HEK293 (cell line): ENCODE data around the gene DDX20.
A peak's percentile ranks its signal among the peaks of the same experiment; 100 is the strongest.

Source experiments
- BCL11A ChIP-seq: fragments of 450-650 bp; formaldehyde crosslinking; IDR thresholded peaks from 2 replicates; pipeline ENCODE4 v1.5.1; 2016; ENCODE audit warnings: low read depth, missing biosample characterization, missing genetic modification characterization
- FEZF1 ChIP-seq: fragments of 450-650 bp; formaldehyde crosslinking; IDR thresholded peaks from 2 replicates; pipeline ENCODE4 v1.5.1; 2016; ENCODE audit warnings: missing biosample characterization, missing genetic modification characterization
- REPIN1 ChIP-seq: fragments of 450-650 bp; formaldehyde crosslinking; IDR thresholded peaks from 2 replicates; pipeline ENCODE4 v1.5.1; 2017; ENCODE audit warnings: missing biosample characterization, missing genetic modification characterization, low read depth
- SCRT2 ChIP-seq: fragments of 450-650 bp; formaldehyde crosslinking; IDR thresholded peaks from 2 replicates; pipeline ENCODE4 v1.5.1; 2016; ENCODE audit warnings: missing biosample characterization, missing genetic modification characterization
- TRIM28 ChIP-seq: IDR thresholded peaks from 2 replicates; pipeline ENCODE4 v1.6.1; 2011; ENCODE audit warnings: low read length, control low read depth, borderline replicate concordance
- TSHZ1 ChIP-seq: fragments of 450-650 bp; formaldehyde crosslinking; IDR thresholded peaks from 2 replicates; pipeline ENCODE4 v1.5.1; 2016; ENCODE audit warnings: missing biosample characterization, missing genetic modification characterization, borderline replicate concordance
- ZBTB21 ChIP-seq: fragments of 450-650 bp; formaldehyde crosslinking; IDR thresholded peaks from 2 replicates; pipeline ENCODE4 v1.5.1; 2017; ENCODE audit warnings: missing biosample characterization, missing genetic modification characterization
- ZFHX2 ChIP-seq: fragments of 450-650 bp; formaldehyde crosslinking; conservative IDR thresholded peaks from 2 replicates; pipeline ENCODE4 v1.5.1; 2016; ENCODE audit warnings: missing biosample characterization, missing genetic modification characterization
- ZFP41 ChIP-seq: fragments of 450-650 bp; formaldehyde crosslinking; IDR thresholded peaks from 2 replicates; pipeline ENCODE4 v1.5.1; 2016; ENCODE audit warnings: missing biosample characterization, missing genetic modification characterization, borderline replicate concordance
- ZFP69B ChIP-seq: fragments of 450-650 bp; formaldehyde crosslinking; IDR thresholded peaks from 2 replicates; pipeline ENCODE4 v1.5.1; 2016; ENCODE audit warnings: missing biosample characterization, missing genetic modification characterization
- ZNF121 ChIP-seq: fragments of 450-650 bp; formaldehyde crosslinking; IDR thresholded peaks from 2 replicates; pipeline ENCODE4 v1.5.1; 2016; ENCODE audit warnings: missing biosample characterization, missing genetic modification characterization
- ZNF146 ChIP-seq: fragments of 450-650 bp; formaldehyde crosslinking; IDR thresholded peaks from 2 replicates; pipeline ENCODE4 v1.5.1; 2016; ENCODE audit warnings: missing biosample characterization, missing genetic modification characterization
- ZNF211 ChIP-seq: fragments of 450-650 bp; formaldehyde crosslinking; IDR thresholded peaks from 2 replicates; pipeline ENCODE4 v1.5.1; 2016; ENCODE audit warnings: low read depth, missing biosample characterization, missing genetic modification characterization
- ZNF248 ChIP-seq: fragments of 450-650 bp; formaldehyde crosslinking; IDR thresholded peaks from 2 replicates; pipeline ENCODE4 v1.5.1; 2017; ENCODE audit warnings: missing biosample characterization, missing genetic modification characterization
- ZNF311 ChIP-seq: fragments of 450-650 bp; formaldehyde crosslinking; IDR thresholded peaks from 2 replicates; pipeline ENCODE4 v1.5.1; 2017; ENCODE audit warnings: missing biosample characterization, missing genetic modification characterization, borderline replicate concordance
- ZNF473 ChIP-seq: fragments of 450-650 bp; formaldehyde crosslinking; IDR thresholded peaks from 2 replicates; pipeline ENCODE4 v1.5.1; 2017; ENCODE audit warnings: missing biosample characterization, missing genetic modification characterization
- ZNF514 ChIP-seq: fragments of 450-650 bp; formaldehyde crosslinking; IDR thresholded peaks from 2 replicates; pipeline ENCODE4 v1.5.1; 2016; ENCODE audit warnings: missing biosample characterization, missing genetic modification characterization
- ZNF549 ChIP-seq: fragments of 450-650 bp; IDR thresholded peaks from 2 replicates; pipeline ENCODE4 v1.5.1; 2018; ENCODE audit warnings: missing biosample characterization, missing genetic modification characterization, mild to moderate bottlenecking, inconsistent platforms, moderate library complexity
- ZNF629 ChIP-seq: fragments of 450-650 bp; formaldehyde crosslinking; IDR thresholded peaks from 2 replicates; pipeline ENCODE4 v1.5.1; 2017; ENCODE audit warnings: missing biosample characterization, missing genetic modification characterization
- ZNF639 ChIP-seq: fragments of 450-650 bp; formaldehyde crosslinking; IDR thresholded peaks from 2 replicates; pipeline ENCODE4 v1.5.1; 2016; ENCODE audit warnings: missing biosample characterization, missing genetic modification characterization
- ZNF660 ChIP-seq: fragments of 450-650 bp; IDR thresholded peaks from 2 replicates; pipeline ENCODE4 v1.5.1; 2018; ENCODE audit warnings: missing biosample characterization, mild to moderate bottlenecking, missing genetic modification characterization
- ZNF704 ChIP-seq: fragments of 450-650 bp; formaldehyde crosslinking; IDR thresholded peaks from 2 replicates; pipeline ENCODE4 v1.5.1; 2016; ENCODE audit warnings: missing biosample characterization, missing genetic modification characterization
- TF ChIP-seq, protein P1 (sequence below): fragments of 450-650 bp; formaldehyde crosslinking; IDR thresholded peaks from 2 replicates; pipeline ENCODE4 v1.5.1; 2017; ENCODE audit warnings: missing biosample characterization, missing genetic modification characterization
- TF ChIP-seq, protein P2 (sequence below): fragments of 450-650 bp; formaldehyde crosslinking; IDR thresholded peaks from 2 replicates; pipeline ENCODE4 v1.5.1; 2016; ENCODE audit warnings: missing biosample characterization, missing genetic modification characterization
- TF ChIP-seq, protein P3 (sequence below): fragments of 450-650 bp; formaldehyde crosslinking; IDR thresholded peaks from 2 replicates; pipeline ENCODE4 v1.5.1; 2016; ENCODE audit warnings: missing biosample characterization, missing genetic modification characterization

The DDX20 gene

GRCh38 chr1:111739194-111739924 is 16.3 kb upstream of the DDX20 start, which contains the start of gene INKA2 (continued):
- TF ChIP-seq, protein P1, sequence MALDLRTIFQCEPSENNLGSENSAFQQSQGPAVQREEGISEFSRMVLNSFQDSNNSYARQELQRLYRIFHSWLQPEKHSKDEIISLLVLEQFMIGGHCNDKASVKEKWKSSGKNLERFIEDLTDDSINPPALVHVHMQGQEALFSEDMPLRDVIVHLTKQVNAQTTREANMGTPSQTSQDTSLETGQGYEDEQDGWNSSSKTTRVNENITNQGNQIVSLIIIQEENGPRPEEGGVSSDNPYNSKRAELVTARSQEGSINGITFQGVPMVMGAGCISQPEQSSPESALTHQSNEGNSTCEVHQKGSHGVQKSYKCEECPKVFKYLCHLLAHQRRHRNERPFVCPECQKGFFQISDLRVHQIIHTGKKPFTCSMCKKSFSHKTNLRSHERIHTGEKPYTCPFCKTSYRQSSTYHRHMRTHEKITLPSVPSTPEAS (tag by site-specific recombination): no peak; the same call in 1 of the 2 replicates
- TF ChIP-seq REPIN1 (tag by site-specific recombination) (no peak), ZNF660 (peak; percentile 16), FEZF1 (tag by site-specific recombination) (no peak), ZNF121 (tag by site-specific recombination) (no peak), ZNF639 (tag by site-specific recombination) (peak; percentile 22; the same call in 1 of the 2 replicates), ZFP69B (tag by site-specific recombination) (peak; percentile 74; the same call in 1 of the 2 replicates), ZNF248 (tag by site-specific recombination) (no peak), ZNF549 (tag by site-specific recombination) (no peak), ZNF704 (tag by site-specific recombination) (no peak), TRIM28 (no peak), ZNF514 (tag by site-specific recombination) (no peak), ZNF211 (tag by site-specific recombination) (no peak), SCRT2 (tag by site-specific recombination) (peak; percentile 25; the same call in 1 of the 2 replicates), ZNF146 (tag by site-specific recombination) (no peak), ZNF311 (no peak), ZFHX2 (0 out of 2 replicates have a peak, but pooled peaks have one; percentile 32), ZFP41 (tag by site-specific recombination) (no peak), ZBTB21 (0 out of 2 replicates have a peak, but pooled peaks have one; percentile 24), ZNF473 (no peak), BCL11A (tag by site-specific recombination) (no peak), TSHZ1 (tag by site-specific recombination) (no peak), ZNF629 (tag by site-specific recombination) (no peak; the same call in 1 of the 2 replicates)
- TF ChIP-seq, protein P2, sequence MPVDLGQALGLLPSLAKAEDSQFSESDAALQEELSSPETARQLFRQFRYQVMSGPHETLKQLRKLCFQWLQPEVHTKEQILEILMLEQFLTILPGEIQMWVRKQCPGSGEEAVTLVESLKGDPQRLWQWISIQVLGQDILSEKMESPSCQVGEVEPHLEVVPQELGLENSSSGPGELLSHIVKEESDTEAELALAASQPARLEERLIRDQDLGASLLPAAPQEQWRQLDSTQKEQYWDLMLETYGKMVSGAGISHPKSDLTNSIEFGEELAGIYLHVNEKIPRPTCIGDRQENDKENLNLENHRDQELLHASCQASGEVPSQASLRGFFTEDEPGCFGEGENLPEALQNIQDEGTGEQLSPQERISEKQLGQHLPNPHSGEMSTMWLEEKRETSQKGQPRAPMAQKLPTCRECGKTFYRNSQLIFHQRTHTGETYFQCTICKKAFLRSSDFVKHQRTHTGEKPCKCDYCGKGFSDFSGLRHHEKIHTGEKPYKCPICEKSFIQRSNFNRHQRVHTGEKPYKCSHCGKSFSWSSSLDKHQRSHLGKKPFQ (tag by site-specific recombination): no peak
- TF ChIP-seq, protein P3, sequence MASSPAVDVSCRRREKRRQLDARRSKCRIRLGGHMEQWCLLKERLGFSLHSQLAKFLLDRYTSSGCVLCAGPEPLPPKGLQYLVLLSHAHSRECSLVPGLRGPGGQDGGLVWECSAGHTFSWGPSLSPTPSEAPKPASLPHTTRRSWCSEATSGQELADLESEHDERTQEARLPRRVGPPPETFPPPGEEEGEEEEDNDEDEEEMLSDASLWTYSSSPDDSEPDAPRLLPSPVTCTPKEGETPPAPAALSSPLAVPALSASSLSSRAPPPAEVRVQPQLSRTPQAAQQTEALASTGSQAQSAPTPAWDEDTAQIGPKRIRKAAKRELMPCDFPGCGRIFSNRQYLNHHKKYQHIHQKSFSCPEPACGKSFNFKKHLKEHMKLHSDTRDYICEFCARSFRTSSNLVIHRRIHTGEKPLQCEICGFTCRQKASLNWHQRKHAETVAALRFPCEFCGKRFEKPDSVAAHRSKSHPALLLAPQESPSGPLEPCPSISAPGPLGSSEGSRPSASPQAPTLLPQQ: 0 out of 2 replicates have a peak, but pooled peaks have one; percentile 50
